ENCODE results near the gene CES3.
"Not testable (repeated sequence)": the region's sequence is repeated elsewhere in the genome, so short reads cannot be mapped to it uniquely, and the experiment has no call there.

Gene CES3

DNA sequence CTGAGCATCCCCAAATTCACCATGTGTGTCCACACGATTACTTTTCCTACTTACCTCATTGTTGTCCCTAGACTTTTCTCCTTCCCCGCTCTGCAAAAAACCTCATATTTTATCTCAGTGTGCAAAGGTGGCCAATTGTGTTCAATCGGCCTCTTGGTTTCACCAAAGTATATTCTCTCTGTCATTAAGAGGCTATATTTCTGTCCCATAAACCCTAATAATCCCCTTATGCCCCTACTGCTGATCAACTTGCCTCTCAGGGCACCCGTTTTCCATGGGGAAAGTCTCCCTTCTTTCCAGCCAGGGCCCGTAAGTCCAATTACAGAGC lies 14.1 kb upstream of the CES3 start:
- no peak for DNase-seq (ENCODE audit: low spot score)

DNA sequence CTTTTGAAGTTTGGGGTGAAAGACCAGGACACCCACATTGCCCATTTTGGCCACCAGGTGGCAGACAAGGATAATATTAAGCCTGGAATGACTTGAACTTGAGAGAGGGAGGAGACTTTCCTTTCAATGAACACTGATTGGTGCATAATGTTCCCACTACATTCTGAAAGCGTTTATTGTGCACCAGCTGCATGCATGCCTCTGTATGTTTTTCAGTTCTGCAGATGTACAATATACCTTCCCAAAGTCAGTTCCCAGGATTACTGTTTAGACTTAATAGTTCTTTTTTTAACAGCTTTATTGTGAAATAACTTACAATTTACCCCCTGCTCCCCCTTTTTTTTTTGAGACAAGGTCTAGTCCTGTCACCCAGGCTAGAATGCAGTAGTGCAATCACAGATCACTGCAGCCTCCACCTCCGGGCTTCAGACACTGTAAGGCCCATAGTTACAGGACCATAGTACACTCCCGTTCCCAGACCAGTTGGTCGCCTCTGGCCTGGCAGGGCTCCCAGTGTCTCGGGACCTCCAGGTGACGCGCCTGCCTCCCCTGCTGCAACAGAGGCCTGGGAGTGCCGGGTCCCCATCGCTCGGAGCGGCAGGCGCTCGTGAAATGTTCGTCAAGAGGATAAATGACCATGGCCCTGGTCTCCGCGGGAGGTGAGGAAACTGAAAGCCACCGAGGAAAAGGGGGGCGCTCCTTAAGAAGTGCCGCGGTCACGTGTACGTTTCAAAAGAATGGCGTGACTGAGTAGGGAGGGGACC lies 13.6 kb upstream of the CES3 start:
- peak; percentile 74 for DNase-seq (ENCODE audit: low spot score)

DNA sequence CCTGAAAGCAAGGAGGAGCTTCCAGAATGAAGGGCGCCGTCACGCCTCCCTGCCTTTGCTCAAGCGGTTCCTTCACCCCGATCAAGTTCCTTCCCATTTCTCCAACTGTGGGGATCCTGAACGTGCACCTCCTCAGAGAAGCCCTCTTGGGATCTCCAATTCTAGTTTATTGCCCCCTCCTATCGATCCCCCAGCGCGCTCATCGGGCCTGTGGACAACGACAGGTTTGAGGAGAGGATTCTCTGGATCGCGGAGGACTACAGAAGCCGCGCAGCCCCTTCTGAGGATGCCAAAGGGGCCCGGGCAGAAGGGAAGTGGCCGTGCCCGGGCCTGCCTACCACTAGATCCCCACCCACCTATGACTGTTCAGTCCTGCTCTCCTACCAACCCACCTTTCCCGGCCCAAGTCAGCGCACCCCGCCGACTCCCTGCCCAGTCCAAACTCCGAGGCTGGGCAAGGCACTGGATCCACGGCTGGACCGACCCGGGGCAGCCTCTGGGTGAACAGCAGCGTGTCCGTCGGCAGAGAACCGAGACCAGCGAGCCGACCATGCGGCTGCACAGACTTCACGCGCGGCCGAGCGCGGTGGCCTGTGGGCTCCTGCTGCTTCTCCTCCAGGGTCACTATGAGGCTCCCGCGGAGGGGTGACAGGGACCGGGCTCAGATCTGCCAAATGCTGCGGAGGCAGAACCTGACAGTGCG lies 12.8 kb upstream of the CES3 start:
- peak; percentile 53 for DNase-seq (ENCODE audit: low spot score)

DNA sequence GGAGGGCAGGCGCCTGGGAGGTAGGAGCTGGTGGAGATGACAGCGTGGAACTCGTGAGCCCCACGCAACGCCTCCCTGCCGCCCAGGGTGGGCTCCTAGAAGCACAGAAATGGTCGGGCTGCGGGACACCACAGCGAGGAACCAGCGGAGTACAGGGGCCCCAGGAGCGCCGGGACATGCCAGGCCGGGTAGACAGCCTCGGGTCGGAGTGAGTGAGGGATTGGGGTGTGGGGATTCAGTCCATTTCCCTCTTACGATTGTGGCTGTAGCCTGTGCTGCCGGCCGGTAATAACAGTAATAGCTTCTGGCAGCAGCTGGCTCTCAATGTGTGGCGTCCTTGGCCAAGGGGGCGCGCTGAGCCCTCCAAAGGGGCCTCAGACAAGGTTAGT lies 12.2 kb upstream of the CES3 start:
- DNase-seq (ENCODE audit: low spot score): no peak

DNA sequence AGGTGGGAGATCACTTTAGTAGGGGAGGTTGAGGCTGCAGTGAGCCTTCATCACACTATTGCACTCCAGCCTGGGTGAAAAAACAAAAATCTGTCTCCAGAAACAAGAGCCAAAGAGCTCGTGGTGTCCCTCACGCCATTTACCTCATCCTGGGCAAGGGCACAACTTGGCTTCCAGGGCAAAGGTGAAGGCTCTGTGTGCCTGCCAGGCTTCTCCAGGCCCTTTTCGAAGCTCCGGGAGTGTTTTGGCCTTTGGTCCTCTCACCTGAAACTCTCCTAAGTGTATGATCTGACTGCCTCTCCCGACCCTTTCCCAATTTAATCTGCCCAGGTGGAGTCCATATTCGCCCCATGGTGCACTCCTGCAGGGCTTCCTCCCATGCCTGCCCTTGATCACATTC lies 11.6 kb upstream of the CES3 start:
- no peak for DNase-seq (ENCODE audit: low spot score)

DNA sequence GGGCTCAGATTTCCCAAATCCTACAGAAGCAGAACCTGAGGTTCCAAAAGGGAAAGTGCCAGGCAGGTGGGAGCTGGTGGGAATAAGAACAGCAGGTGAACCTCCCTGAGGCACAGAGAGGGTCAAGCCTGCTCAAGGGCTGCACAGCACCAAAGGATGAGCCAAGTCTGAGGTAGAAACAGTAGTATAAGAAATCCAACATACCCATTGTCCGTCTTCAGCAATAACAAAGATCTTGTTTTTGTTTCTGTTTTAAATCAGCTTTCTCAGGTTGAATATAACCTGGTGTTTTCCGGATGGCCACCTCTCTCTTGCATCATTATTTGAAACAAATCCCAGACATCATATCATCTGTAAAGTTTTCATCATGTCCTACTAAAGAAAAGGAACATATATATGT lies 10.6 kb upstream of the CES3 start:
- DNase-seq (ENCODE audit: low spot score): no peak

DNA sequence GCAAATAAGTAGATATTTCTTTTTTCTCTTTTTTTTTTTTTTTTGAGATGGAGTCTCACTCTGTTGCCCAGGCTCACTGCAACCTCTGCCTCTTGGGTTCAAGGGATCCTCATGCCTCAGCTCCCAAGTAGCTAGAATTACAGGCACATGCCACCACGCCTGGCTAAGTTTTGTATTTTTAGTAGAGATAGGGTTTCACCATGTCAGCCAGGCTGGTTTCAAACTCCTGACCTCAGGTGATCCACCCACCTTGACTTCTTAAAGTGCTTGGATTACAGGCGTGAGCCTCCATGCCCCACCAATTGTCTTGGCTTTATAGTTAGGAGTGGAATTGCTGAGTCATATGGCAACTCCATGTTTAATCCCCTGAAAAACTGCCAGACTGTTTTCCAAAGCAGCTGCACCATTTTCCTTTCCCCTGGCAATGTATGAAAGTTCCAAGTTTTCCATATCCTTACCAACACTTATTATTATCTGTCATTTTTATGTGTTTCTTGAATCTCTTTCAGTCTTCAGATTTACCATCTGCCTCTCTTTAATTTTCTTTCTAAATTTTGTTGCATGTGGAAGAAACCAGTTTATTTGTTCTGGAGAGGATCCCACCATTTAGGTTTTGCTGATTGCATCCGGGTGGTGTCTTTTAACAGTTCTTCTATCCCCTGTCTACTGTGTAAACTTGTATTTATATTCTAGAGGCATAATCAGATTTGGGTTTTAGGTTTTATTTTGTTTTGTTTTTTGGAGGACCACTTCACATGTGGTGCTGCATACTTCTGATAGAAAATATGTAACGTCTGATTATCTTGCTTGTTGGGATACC lies 9.9 kb upstream of the CES3 start:
- no peak for DNase-seq (ENCODE audit: low spot score)

DNA sequence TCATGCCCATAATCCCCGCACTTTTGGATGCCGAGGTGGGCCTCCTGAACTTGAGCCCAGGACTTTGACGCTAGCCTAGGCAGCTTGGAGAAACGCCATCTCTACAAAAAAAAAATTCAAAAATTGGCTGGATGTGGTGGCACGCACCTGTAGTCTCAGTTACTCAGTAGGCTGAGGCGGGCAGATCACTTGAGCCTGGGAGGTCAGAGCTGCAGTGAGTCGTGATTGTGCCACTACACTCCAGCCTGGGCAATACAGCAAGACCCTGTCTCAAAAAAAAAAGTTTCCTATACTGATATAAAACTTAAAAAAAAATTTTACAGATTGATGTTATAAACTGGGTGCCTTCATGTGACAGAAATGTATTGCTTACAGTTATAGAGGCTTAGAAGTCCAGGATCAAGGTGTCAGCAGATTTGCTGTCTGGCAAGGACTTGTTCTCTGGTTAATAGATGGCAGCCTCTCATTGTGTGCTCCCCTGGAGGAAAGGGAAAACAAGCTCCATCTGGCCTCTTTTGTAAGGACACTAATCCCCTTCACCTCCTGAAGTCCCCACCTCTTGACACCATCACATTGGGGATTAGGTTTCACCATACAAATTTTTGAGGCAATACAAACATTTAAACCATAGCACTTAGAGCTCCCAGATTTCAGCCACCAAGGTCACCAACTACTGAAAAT lies 8.5 kb upstream of the CES3 start:
- DNase-seq (ENCODE audit: low spot score): no peak

DNA sequence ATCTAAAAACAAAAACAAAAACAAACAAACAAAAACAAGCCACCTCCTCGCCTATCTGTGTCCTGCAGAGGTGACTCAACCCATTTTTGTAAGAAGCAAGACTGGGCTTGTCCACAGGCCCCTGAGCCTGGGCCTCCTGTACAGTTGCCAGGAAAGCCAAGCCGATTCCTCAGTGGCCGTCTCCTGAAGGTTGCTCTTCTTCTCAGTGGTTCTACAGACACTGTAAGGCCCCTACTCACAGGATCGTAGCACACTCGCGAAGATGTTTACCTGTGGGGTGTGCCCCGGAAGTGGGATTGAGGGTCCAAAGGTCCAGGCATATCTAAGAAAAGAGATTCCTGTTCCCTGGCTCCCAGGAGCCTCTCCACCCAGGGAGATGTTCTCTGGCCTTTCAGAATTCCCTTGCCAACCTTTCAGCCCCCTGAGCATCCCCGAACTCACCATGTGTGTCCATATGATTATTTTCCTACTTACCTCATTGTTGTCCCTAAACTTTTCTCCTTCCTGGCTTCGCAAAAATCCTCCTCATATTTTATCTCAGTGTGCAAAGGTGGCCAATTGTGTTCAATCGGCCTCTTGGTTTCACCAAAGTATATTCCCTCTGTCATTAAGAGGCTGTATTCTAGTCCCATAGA lies 7.5 kb upstream of the CES3 start:
- DNase-seq (ENCODE audit: low spot score): no peak

DNA sequence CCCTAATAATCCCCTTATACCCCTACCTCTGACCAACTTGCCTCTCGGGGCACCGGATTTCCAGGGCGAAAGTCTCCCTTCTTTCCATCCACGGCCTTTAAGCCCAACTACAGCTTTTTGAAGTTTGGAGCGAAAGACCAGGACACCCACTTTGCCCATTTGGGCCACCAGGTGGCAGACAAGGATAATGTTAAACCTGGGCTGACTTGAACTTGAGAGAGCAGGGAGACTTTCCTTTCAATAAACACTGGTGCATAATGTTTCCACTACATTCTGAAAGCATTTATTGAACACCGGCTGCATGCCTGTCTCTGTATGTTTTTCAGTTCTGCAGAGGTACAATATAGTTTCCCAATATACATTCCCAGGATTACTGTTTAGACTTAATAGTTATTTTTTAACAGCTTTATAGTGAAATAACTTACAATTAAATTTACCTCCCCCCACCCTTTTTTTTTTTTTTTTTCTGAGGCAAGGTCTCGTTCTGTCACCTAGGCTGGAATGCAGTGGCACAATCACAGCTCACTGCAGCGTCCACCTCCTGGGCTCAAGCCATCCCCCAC lies 6.9 kb upstream of the CES3 start:
- peak; percentile 56 for DNase-seq (ENCODE audit: low spot score)

DNA sequence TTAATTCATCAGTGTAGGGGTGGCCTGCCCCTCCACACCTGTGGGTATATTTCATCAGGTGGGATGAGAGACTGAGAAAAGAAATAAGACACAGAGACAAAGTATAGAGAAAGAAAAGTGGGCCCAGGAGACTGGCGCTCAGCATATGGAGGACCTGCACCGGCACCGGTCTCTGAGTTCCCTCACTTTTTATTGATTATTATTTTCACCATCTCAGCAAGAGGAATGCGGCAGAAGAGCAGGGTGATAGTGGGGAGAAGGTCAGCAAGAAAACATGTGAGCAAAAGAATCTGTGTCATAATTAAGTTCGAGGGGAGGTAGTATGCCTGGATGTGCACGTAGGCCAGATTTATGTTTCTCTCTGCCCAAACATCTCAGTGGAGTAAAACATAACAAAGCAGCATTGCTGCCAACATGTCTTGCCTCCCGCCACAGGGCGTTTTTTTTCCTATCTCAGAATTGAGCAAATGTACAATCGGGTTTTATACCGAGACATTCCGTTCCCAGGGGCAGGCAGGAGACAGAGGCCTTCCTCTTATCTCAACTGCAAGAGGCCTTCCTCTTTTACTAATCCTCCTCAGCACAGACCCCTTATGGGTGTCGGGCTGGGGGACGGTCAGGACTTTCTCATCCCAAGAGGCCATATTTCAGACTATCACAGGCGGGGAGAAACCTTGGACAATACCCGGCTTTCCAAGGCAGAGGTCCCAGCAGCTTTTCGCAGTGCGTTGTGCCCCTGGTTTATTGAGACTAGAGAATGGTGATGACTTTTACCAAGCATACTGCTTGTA lies 5.5 kb upstream of the CES3 start:
- DNase-seq (ENCODE audit: low spot score): not testable (repeated sequence)

DNA sequence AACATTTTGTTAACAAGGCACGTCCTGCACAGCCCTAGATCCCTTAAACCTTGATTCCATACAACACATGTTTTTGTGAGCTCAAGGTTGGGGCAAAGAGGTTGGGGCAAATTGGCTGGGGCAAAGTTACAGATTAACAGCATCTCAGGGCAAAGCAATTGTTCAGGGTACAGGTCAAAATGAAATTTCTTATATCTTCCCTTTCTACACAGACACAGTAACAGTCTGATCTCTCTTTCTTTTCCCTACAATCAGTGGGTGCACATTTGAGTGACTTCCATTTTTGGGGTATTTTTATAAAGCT lies 5.0 kb upstream of the CES3 start:
- DNase-seq (ENCODE audit: low spot score): not testable (repeated sequence)

DNA sequence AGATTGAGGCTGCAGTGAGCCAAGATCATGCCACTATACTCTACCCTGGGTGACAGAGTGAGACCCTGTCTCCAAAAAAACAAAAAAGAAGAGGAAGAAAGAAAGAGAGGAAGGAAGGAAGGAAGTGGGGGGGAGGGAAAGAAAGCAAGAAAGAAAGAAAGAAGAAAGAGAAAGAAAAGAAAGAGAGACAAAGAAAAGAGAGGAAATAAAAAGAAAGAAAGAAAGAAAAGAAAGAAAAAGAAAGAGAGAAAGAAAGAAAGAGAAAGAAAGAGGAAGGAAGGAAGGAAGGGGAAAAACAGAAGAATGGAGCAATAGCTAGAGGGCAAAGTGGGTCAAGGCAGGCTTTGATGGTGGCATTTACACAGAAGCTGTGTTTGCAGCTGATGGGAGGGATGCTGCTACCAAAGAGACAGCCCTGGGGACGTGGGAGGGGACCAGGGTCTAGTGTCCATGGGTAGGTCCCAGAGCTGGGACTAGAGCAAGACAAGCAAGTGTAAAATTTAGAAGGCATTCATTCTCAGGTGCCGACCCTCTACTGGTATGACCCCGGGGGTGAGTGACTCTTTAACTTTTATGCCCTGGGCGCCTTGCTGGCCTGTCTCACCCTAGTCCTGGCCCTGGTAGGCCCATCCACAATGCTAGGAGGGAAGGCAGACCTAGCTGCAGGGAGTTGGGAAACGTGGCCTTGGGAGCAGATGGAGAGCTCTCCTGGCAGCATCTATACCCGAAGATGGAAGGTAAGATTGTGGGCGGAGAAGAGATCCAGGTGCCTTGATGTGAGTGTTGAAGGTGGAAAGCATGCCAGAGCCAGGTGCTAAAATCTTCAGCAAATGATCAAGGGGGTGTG lies 2.0 kb upstream of the CES3 start:
- no peak for DNase-seq (ENCODE audit: low spot score)

DNA sequence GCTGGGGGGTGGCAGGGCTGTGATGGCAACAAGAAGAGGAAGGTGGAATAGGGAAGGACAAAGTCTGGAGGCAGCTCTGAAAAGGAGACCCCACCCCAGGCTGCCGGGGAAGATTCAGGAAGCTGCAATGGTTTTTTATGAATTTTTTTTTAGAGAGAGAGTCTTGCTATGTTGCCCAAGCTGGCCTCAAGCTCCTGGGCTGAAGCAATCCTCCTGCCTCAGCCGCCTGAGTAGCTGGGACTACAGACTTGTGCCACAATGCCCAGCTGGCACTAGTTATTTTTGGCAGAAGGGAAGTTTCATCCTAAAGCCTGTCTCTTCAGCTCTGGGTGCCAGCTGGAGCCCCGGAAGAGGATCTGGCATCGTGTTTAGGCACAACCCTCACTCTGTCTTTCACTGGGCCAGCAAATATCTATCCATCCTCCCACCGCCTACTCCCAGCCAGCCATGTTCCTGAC lies 1.3 kb upstream of the CES3 start:
- DNase-seq (ENCODE audit: low spot score): no peak

DNA sequence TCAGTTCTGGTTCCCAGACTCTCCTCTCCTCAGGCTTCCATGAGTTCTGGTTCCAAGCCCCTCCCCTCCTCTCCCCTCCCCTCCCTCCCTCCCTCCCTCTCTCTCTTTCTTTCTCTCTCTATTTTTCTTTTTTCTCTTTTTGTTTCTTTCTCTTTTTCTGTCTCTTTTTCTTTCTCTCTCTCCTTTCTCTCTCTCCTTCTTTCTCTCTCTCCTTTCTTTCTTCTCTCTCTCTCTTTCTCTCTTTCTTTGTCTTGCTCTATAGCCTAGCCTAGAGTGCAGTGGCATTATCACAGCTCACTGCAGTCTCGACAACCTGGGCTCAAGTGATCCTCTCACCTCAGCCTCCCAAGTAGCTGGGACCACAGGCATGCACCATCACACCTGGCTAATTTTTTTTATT lies 796 bp upstream of the CES3 start:
- no peak for DNase-seq (ENCODE audit: low spot score)

DNA sequence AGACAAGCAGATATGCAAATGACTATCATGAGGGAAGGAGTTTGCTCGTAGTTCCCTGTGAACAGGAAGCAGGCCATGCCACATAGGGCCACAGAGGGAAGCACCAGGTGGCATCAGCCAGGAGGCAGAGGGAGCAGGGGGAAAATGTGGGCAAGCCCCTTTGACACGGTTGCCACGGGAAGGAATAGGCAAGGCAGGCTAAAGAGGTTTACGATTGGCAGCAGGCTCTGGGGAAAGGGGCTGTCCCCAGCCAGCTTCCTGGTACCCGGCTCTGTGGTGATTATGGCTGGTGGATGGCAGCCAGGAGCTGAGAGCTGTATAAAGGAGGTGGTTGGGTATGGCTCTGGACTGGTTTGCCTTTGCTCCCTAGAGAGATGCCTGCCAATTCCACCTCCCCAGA lies 848 bp downstream of the CES3 start:
- DNase-seq (ENCODE audit: low spot score): no peak

DNA sequence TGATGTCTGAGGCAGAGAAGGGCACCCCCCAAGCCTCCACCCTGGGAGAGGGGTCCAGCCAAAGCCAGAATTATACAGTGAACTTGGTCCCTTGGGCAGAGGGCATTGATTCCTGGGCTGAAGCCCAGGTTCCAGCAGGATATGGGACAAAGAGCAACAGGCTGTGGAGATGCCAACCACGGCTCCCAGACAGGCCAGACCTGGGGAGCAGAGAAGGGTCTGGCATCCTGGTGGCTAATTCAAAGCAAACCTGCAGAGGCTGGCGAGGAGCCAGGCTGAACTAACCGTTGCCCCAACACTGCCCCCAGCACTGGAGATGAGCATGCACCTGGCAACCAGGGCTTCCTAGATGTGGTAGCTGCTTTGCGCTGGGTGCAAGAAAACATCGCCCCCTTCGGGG lies 3.0 kb downstream of the CES3 start:
- no peak for DNase-seq (ENCODE audit: low spot score)

DNA sequence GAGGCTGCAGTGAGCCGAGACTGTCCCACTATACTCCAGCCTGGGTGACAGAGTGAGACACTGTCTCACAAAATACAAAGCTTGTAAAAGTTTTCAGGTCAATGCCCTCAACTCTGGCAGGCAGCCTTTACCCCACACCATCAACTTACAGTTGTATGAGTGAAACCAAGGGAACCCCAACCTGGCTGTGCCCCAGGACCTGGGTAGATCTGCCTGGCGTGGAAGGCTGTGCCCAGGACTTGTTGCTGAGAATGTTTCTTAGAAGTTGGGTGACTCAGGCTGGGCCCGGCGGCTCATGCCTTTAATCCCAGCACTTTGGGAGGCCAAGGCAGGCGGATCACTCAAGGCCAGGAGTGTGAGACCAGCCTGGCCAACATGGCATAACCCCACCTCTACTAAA lies 7.8 kb downstream of the CES3 start:
- DNase-seq (ENCODE audit: low spot score): no peak

DNA sequence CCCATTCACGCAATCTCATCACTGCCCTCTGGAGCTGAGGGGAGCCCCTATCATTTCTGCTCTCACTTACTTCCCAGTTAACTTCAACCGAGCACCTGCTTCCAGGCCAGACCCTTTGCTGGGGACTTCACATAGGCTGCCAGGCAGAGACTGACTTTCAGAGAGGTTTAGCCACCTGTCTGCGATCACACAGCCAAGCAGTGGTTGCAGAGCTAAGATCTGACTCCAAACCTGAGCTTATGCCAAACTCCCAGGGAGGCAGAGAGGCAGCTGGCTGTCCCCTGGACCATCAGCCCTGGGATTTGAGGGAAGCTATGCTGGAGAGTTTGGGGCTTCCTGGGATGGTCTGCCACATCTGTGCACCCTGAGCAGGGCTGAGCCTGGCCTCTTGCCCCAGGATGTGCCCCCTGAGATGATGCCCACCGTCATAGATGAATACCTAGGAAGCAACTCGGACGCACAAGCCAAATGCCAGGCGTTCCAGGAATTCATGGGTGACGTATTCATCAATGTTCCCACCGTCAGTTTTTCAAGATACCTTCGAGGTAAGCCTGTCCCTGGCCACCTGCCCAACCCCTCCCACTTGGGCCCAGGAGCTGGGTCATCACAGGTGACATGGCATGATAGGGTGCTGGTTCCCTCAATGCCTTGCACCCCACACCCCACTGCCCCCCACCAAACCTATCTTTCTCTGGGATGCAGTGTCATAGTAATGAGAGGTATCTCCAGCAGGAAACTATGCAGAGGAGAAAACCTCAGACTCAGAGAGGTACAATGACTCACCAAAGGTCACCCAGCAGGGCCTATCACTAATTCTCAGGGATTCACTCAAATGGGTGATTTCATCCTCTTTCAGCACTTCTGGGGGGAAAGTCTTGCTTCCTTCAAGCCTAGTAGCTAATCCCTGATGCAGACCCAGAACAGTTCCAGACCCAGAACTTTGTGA lies 10.0 kb downstream of the CES3 start:
- no peak for DNase-seq (ENCODE audit: low spot score)

Measured in ecto neural progenitor cell (in vitro differentiated cells).